Thyroid gland (tissue), 4 donors: ENCODE data around the gene TALDO1. TPM values are rescaled to one million over a fixed set of nuclear protein-coding genes. Genes with fewer than 3 reads are reported as not detected.

Experiments used
- DNase-seq, 2 donors: peaks; one replicate each; pipeline ENCODE4 v3.0.0-alpha.2; 2019
- H3K27ac ChIP-seq, 3 donors: fragments of 200-600 bp; sonication (generic); 1 replicate in 2 of 3; 2 replicates in 1 of 3; pipeline ENCODE4 v1.5.1; 2016 to 2019; ENCODE audit warnings: mild to moderate bottlenecking in 1 of 3, moderate library complexity in 1 of 3
- H3K27me3 ChIP-seq: fragments of 200-600 bp; sonication (generic); one replicate; pipeline ENCODE4 v1.5.1; 2019
- H3K36me3 ChIP-seq, 2 donors: fragments of 200-600 bp; sonication (generic); one replicate each; pipeline ENCODE4 v1.5.1; 2016 to 2019
- H3K4me1 ChIP-seq, 2 donors: fragments of 200-600 bp; sonication (generic); one replicate each; pipeline ENCODE4 v1.5.1; 2017 to 2019
- H3K4me3 ChIP-seq, 3 donors: fragments of 200-600 bp; sonication (generic); replicated peaks in 1 of 3; 1 replicate in 2 of 3; 2 replicates in 1 of 3; pipeline ENCODE4 v1.5.1; 2016; ENCODE audit warnings: mild to moderate bottlenecking in 1 of 3
- H3K9me3 ChIP-seq: fragments of 200-600 bp; sonication (generic); one replicate; pipeline ENCODE4 v1.5.1; 2017
- POLR2A ChIP-seq, 2 donors: fragments of 450-650 bp; IDR thresholded peaks; one replicate each; pipeline ENCODE4 v1.6.1; 2017; ENCODE audit warnings: antibody characterized with exemption in 2 of 2, mild to moderate bottlenecking in 2 of 2, moderate library complexity in 1 of 2
- WGBS, 2 donors: methylation state at CpG; one replicate each; pipeline ENCODE4 v1.1.5; 2017; 5-methylcytosine and 5-hydroxymethylcytosine counted together
- intact Hi-C: fragments of 100-400 bp; cut with DNase I; formaldehyde crosslinking; loops from one replicate; pipeline ENCODE4 v1.15.1; 2023
- total RNA-seq, 4 donors: library from RNA; depleted of rRNA; stranded (reverse); fragments of >200 nt; gene quantifications; one replicate each; pipeline ENCODE4 v1.2.3, GENCODE V29; 2016
- TF ChIP-seq, protein P1 (sequence below), 6 experiments: fragments of 200-600 bp in 3 of 6; fragments of 450-650 bp in 3 of 6; sonication (generic) in 3 of 6; IDR thresholded peaks; one replicate each; pipeline ENCODE4 v1.5.1; 2016 to 2019; ENCODE audit warnings: antibody characterized with exemption in 6 of 6, mild to moderate bottlenecking in 2 of 6, inconsistent platforms in 1 of 6, moderate library complexity in 1 of 6

TALDO1 gene
- total RNA-seq, 4 donors from 2014 or later = 300 to 965 (median 558) TPM

DNA sequence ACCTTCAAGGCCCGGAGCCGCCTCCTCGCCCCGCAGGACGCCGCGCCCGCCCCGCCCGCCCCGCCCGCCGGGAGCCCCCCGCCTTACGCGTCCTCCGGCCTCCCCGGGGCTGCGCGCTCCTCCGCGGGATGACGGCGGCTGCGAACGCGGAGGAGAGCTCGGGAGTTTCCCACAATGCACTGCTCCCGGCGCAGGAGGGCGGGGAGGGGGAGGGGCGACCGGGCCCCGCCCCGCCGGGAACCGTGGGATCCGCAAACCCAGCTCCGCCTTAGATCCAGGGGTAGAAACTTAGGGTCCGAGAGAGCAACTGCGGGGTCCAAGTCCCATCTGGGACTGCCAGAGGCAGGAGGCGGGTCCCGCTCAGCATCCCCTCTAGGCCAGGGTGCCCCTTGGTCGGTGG, 42.7 kb downstream of the TALDO1 start, which contains the start of gene CEND1:
Gene CEND1 (minus strand): TSS at position 148 of the 400 bp plus-strand sequence. CDS start 1,514 bp downstream, outside the sequence.
- no peaks in the 10 kb centered on the region for H3K36me3 ChIP-seq
- no peak within 1 kb of the TSS for H3K4me3 ChIP-seq
- H3K9me3 ChIP-seq = no peaks in the 10 kb centered on the region
- TF ChIP-seq, protein P1, sequence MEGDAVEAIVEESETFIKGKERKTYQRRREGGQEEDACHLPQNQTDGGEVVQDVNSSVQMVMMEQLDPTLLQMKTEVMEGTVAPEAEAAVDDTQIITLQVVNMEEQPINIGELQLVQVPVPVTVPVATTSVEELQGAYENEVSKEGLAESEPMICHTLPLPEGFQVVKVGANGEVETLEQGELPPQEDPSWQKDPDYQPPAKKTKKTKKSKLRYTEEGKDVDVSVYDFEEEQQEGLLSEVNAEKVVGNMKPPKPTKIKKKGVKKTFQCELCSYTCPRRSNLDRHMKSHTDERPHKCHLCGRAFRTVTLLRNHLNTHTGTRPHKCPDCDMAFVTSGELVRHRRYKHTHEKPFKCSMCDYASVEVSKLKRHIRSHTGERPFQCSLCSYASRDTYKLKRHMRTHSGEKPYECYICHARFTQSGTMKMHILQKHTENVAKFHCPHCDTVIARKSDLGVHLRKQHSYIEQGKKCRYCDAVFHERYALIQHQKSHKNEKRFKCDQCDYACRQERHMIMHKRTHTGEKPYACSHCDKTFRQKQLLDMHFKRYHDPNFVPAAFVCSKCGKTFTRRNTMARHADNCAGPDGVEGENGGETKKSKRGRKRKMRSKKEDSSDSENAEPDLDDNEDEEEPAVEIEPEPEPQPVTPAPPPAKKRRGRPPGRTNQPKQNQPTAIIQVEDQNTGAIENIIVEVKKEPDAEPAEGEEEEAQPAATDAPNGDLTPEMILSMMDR (IDR thresholded peaks at IDR 0.05) = no peak
- TF ChIP-seq POLR2A (IDR thresholded peaks at IDR 0.05) = no peak
- 12% methylated on average over 5 of the region's 44 CpGs; no CpG with 5 or more reads in 1 of the 2 donors for WGBS, 2 donors
- peaks cover 3 to 9% of the 10 kb centered on the region in 2 donors for H3K4me1 ChIP-seq
- H3K27ac ChIP-seq = no peak within 1 kb of the TSS
- DNase-seq = no peak
- intact Hi-C loops = no loop called here
- H3K27me3 ChIP-seq = no peaks in the 10 kb centered on the region

DNA sequence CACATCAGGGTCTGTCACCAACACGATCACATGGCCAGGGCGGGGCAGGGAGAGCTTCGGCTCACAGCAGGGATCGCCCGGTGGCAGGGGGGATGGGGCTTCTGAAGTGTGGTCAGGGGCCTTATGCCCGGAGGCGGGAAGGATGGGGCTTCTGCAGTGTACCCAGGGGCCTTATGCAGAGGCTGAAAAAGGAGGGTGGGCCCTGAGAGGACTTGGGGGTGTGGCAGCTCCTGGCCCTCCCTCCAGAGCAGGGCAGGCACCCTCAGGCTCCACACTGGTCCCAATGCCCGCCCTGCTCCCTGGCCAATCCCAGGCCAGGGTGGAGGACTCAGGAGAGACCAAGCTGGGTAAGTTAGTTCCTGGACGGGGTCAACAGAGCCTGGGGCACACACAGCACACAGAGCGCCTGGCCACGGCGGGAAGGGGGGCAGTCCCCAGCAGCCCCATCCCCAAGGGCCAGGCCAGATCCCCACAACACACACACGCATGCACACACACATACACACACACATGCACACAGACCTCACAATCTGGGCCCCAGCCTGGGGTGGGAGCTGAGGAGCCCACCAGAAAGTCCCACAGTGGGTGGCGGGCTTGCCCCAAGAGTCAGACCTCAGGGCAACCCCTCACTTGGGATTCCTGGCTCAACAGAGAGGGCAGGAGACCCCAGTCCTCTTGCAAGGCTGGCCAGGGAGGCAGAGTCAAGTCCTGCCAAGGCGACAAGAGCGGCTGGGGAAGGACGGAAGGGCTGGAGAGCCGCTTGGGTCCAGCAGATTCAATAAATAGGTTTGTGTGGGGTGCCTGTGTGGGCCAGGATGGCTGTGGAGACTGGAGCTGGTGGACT, 43.7 kb downstream of the TALDO1 start:
- Histone ChIP-seq H3K36me3 (no peaks in the 10 kb centered on the region), H3K27ac (no peak overlapping the region), H3K4me1 (peaks cover 13 to 19% of the 10 kb centered on the region in 2 donors), H3K9me3 (no peaks in the 10 kb centered on the region), H3K27me3 (no peaks in the 10 kb centered on the region), H3K4me3 (no peak overlapping the region)
- WGBS, 2 donors = 55 to 74% methylated on average over 7 to 13 of the region's 18 CpGs
- no peak for DNase-seq
- TF ChIP-seq POLR2A (IDR thresholded peaks at IDR 0.05) = no peak
- TF ChIP-seq, protein P1 (IDR thresholded peaks at IDR 0.05) = no peak
- intact Hi-C loops = no loop called here

DNA sequence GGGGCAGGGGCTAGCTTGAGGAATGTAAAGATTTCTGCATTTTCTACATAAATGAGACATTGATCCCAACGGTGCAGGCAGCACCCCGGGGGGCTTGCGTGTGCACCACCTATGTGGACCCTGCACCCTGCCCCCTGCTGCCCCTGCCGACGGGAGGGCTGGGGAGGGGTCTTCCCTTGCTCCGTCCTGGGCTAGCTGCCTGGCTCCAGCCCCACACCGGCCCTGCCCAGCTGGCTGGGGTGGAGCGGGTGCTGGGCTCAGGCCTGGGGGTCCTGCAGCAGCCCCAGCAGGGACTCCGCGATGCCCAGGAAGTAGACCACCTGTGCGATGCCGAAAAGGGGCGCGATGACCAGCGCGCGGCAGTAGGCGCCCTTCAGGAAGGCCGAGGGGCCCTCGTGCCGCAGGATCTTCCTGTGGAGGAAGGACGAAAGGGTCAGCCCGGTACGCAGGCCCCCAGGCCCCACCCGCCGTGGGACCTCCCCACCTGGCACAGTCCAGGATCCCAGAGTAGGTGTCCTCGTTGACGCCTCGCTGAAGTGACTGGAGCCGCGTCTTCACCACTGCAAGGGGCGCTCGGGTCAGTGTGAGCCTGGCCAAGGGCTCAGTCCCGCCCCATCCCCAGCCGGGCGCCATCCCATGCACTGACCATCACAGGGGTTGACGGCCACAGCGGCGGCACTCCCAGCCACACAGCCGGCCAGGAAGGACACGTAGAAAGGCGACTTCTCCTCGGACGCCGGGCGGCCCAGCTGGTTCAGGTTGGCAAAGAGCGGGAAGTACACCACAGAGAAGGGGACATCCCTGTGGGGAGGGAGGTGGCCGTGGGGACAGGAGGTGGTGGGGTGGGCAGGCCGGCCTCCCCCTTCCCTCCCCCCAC, 44.6 kb downstream of the TALDO1 start:
- no peak for TF ChIP-seq POLR2A (IDR thresholded peaks at IDR 0.05)
- TF ChIP-seq, protein P1 (IDR thresholded peaks at IDR 0.05) = no peak
- Histone ChIP-seq H3K9me3 (no peaks in the 10 kb centered on the region), H3K27me3 (no peaks in the 10 kb centered on the region), H3K4me3 (no peak overlapping the region), H3K36me3 (no peaks in the 10 kb centered on the region), H3K4me1 (peaks cover 22 to 26% of the 10 kb centered on the region in 2 donors), H3K27ac (no peak overlapping the region)
- intact Hi-C loops = no loop called here
- 95 to 96% methylated on average over 32 to 40 of the region's 49 CpGs for WGBS, 2 donors
- DNase-seq = no peak

DNA sequence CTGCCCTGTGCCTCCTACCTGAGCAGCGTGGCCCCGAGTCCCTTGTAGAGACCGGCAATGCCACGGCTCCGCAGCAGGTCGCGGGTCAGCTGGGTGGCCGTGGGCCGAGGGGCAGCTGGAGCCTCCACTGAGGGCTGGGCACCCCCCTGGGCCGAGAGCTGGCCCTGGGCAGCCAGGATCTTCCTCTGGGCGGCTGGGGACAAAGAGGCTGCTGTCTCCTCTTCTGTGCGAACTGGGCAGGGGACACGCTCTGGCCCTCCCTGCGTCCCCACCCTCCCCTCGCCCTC, 45.2 kb downstream of the TALDO1 start:
- no peaks in the 10 kb centered on the region for H3K27me3 ChIP-seq
- DNase-seq = no peak
- H3K4me3 ChIP-seq = no peak overlapping the region
- H3K9me3 ChIP-seq = no peaks in the 10 kb centered on the region
- TF ChIP-seq, protein P1 (IDR thresholded peaks at IDR 0.05) = no peak
- no peak for TF ChIP-seq POLR2A (IDR thresholded peaks at IDR 0.05)
- H3K4me1 ChIP-seq = peaks cover 25 to 30% of the 10 kb centered on the region in 2 donors
- no peak overlapping the region for H3K27ac ChIP-seq
- intact Hi-C loops = no loop called here
- H3K36me3 ChIP-seq = no peaks in the 10 kb centered on the region
- 87 to 97% methylated on average over 4 to 5 of the region's 15 CpGs for WGBS, 2 donors
